Limb (tissue), 2 donors: Measurements from ENCODE around the gene NTM.

Experiments
- DNase-seq, 2 donors: peaks; one replicate each; pipeline ENCODE4 v3.0.0-alpha.2; 2016; ENCODE audit errors: extremely low spot score in 2 of 2

The NTM gene

DNA sequence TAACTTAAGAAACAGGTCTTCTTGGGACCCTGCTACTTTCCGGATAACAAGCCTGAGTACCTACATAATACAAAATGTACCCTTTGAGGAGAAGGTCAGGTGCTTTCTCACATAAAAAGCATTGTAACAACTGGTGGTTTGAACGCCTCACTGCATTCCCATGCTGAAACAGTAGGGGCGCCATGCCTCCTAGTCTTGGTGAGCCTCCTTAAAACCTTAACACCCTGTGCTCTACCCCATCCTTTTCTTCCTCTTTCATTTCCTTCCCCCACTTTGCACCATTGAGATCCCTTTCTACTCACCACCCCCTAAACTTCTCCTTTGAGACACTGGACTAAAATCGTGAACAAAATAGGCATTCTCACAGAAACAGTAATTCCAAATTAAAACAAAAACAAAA lies 729.3 kb downstream of the NTM start:
- DNase-seq, result no peak

DNA sequence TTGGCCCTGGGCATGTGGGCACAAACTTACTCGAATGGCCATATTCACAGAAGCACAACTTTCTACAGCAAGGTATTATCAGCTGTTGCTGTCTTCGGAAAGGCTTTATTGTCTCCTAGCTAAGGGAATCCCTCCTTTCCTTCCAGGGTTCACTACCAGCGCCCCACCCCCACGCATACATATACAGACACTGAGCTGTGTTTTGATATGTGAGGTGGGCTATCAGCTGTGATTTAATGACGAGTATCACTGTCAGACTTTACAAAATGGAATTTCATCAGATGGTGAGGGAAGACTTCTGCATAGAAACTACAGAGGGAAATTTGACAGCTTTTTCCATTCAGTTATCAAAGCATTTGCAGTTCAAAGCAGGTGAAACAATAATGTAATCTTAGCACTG lies 730.2 kb downstream of the NTM start:
- DNase-seq, result no peak

- DNase-seq, result no peak
Measured at GRCh38 chr11:132101881-132102280, 731.5 kb downstream of the NTM start.

DNA sequence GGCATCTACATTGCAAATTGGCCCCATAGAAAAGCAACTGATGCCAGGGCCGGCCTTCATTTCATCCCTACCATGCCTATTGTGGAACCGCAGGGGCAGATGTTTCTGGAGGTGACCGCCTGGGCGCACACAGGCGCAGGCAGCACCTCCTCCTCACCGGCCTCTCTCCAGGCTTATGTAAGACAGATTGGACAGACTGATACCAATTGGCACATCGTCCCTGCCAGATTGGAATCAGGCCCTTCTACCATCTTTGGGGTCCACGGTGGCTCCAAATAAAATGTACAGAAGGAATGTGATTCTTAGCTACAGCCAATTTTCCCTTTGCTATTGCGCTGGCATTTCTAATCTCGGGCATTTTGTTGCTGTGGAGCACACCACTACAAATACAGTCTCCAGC lies 732.6 kb downstream of the NTM start:
- no peak for DNase-seq

GRCh38 chr11:132106096-132106982 lies 735.9 kb downstream of the NTM start:
- DNase-seq, result no peak

DNA sequence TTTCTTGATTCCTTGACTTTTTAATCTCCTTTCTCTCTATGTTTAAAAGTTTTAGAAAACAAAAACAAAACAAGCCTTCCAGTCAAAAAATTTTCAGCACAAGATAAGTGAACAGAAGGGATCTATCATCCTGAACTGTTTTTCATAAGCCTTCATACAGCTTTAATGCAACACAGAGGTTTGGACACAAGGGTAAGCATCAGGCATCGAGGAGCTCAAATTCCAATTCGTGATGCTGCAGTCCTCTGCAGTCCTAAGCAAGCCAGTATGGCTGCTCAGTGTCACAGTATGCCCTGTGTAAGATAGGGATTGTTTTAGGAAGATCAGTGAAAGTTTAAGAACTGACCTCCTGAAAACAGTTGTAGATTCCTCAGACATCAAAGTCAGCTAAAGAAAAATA lies 740.9 kb downstream of the NTM start:
- DNase-seq, result no peak

- DNase-seq, result no peak
Measured at GRCh38 chr11:132111838-132112237, 741.4 kb downstream of the NTM start.

GRCh38 chr11:132112846-132113245 lies 742.4 kb downstream of the NTM start:
- no peak for DNase-seq

- DNase-seq, result no peak
Measured at GRCh38 chr11:132114185-132114584, 743.8 kb downstream of the NTM start.

DNA sequence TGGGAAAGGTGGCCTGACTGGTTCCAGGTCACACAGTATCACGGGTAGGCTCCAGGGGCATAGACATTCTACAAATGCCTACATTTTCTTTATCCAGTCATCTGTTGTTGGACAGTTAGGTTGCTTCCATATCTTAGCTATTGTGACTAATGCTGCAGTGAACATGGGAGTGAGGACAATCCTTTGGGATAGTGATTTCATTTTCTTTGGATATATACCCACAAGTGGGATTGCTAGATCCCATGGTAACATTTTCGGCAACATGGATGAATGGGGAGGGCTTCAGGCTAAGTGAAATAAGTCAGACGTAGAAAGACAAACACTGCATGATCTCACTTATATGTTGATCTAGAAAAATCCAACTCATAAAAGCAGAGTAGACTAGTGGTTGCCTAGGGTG lies 744.3 kb downstream of the NTM start:
- DNase-seq, result no peak

DNA sequence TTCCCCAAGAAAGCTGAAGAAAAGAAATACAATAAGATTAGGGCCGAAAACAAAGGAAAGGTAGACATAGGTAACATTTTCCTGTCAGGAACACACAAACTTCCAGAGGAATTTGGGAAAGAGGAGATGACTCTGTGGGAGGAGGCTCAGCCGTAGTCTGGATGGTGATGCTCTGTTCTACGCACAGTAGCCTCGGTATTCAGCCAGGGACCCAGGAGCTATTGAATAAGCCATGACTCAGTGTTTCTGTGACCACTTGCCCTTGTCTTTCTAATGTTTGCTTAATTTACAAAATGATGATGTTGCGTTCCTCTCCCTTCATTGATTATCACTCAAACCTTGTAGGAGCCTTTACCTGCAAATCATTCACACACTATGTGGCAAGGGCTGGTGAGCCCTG lies 745.0 kb downstream of the NTM start:
- DNase-seq, result no peak

DNA sequence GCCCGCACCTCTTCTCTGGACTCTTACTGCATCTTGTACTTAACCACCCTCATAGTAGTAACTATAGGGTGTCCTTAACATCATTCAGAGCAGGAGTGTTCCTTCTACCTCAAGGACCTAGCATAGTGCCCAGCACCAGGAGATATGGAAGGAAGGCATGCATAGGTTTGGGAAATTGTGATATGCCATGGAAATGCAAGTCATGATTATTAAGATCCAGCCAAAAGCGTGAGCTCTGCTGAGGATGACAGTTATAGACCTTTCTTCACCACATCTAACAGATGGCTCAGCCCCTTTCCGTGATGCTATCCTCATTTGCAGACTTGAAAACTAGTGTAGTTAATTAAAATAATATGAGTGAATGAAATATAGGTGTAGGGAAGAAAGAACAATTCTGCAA lies 746.1 kb downstream of the NTM start:
- no peak for DNase-seq

DNA sequence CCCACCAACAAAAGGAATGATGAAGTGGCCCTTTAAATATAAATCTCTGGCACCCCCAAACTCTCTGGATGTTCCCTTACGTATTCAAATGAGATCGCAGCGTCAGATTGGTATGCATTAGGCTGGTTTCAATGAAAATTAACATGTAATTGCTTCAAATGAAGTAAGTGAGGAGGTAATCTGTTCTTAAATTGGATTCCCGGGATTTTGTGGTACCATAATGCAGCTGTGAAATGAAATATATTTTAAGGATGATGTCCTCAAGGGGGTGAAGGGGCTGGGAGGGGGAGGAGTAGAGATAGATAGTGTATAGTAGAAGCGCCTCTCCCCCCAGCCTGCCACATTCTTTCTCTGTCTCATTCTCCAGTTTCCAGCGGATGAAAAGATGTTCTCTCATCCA lies 748.2 kb downstream of the NTM start:
- no peak for DNase-seq

- no peak for DNase-seq
Measured at GRCh38 chr11:132119573-132119972, 749.2 kb downstream of the NTM start.

DNA sequence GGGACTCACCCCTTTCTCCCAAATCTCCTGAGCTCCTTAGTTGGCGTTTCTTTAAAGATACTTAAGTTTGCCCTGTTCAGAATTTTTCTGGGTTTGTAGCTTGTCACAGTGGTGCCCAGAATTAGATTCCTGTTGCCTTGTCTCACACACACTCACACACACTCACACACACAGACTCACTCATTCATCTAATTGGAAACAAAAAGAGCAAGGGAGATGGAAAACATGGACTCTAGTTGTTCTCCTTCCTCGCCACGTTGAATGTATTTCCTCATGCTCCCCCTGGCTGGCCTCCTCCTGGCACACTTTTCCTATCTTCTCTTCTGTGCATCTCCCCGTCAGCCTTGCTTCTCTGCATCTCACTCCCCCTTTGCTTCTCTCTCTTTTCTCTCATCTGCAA lies 752.3 kb downstream of the NTM start:
- no peak for DNase-seq

- no peak for DNase-seq
Measured at GRCh38 chr11:132123449-132123848, 753.0 kb downstream of the NTM start.

- no peak for DNase-seq
Measured at GRCh38 chr11:132123854-132124835, 753.7 kb downstream of the NTM start.

DNA sequence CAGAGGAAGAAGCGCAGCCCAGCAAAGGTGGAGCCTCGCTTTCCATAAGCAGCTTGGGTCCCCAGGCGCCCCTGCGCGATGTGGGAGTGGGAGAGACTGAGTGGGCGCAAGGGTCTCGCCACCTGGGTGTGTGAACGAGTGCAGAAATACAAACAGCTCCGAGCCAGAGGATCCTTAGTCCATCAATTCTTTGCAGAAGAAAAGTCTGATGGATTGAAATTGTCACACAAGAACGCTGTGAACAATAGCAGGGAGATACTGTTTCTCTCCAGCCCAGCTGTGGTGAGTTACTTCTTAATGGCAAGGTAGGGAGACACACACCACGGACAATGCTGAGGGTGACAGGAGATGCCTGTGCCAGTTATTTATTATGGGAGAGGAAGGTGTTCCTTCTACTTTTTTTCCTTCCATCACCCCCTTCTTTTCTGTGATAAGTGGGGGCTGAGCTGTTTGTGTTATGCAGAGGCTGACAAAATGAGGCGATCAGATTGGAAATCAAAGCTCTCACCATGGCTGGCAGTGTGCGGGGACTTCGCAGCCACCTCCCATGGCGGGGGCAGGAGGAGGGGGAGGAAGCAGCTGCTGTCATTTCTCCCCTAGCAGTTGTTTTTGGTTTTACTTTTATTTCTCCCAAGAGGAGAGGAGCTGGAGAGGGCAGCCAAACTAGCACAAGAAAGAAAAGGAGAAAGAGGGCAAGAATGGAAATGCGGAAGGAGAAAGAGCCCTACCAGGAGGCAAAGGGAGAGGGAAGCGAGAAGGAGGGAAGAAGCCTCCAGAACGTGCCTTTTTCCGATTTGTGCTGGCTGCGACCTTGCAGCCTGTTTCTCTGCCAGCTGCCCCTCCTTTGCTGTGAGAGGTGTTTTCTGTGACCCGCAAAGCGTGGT lies 755.8 kb downstream of the NTM start:
- peak; percentile 50 to 76 for DNase-seq

DNA sequence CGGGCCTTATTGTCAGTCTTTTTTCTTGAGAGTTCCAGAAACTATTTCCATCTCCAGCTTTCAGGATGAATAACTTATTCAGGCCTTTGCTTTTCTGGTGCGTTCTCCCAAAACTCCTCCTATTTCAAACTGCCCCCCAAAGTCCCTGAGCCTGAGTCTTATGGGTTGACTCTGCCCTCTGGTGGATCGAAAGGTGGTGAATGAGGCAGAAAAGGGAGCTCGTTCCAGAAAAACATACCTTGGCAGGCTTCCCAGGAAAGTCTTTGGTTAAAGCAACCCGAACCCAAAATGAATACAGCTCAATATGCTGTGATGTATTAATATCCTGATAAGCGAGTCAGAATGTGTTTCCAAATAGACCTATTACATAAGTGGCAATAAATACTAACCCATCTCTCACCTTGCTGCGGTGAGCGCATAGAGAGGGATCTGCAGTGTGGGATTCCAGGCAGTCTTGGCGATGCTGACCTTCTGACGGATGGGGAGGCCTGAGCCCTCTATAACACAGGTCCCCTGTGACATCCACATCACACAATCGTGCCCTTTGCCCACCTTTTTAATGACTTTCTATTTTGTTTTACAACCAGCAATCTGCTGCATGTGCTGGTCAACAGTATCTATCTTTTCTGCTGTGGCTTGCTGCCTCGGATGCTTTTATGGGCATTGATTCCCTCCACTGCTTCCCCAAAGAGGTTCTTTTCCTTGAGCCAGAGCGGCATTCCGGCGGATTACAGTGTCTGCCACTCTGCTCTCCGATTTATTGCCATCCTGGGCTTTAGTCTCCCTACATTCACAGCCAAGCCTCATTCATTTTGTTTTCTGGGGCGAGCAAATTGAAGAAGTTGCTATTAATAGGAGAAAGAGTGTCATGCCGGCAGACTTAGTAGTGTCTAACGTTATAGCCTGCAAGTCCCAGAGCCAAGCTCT lies 756.8 kb downstream of the NTM start:
- DNase-seq, result peak; percentile 80 to 87

GRCh38 chr11:132127900-132128288 lies 757.5 kb downstream of the NTM start:
- DNase-seq, result no peak
